Tibial nerve (tissue), 4 donors: ENCODE data around the gene RALBP1.

Experiments
- CTCF ChIP-seq, 5 experiments: fragments of 200-600 bp in 3 of 5; fragments of 450-650 bp in 2 of 5; sonication (generic) in 3 of 5; IDR thresholded peaks; one replicate each; pipeline ENCODE4 v1.5.1; 2016 to 2019; ENCODE audit warnings: antibody characterized with exemption in 5 of 5, mild to moderate bottlenecking in 3 of 5, moderate library complexity in 2 of 5
- EP300 ChIP-seq, 2 donors: sonication (generic); formaldehyde crosslinking; IDR thresholded peaks; one replicate each; pipeline ENCODE4 v1.6.1; 2017; ENCODE audit warnings: antibody characterized with exemption in 2 of 2, mild to moderate bottlenecking in 1 of 2

GRCh38 chr18:9474983-9475642 is at the start of gene RALBP1:
- TF ChIP-seq EP300 (IDR thresholded peaks at IDR 0.05) (peak; percentile 71 to 98), CTCF (IDR thresholded peaks at IDR 0.05) (peak in 3 of 5 experiments; percentile 17 to 53 (median 40))
